ENCODE measurements around the gene TBC1D3.
"Not testable (repeated sequence)": the region's sequence is repeated elsewhere in the genome, so short reads cannot be mapped to it uniquely, and the experiment has no call there.

TBC1D3 gene

DNA sequence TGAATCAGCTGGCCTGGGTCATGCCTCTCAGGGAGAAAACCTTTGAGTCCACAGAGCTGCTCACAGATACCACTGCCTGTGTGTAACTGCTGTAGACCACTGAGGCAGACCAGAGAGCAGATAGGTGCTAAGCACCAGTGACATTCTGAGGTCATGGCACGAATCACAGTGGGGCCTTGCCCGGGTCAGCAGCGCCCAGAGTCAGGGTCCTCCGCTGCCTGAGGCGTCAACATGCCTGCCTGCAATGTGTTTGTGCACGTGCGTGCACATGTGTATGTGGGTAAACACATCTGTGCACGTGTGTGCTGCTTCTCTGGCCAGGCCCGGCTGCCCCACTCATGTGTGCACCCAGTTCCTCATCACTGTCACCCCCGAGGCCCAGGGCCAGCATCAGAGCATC, at the start of gene TBC1D3:
TSS of gene TBC1D3 (minus strand) at position 101 of the 400 bp plus-strand sequence. CDS start 1,526 bp downstream, outside the sequence.
- H3K36me3 ChIP-seq (replicated peaks); H3K27me3 ChIP-seq (ENCODE audit: low read depth); in situ Hi-C loops (cut with MboI; ENCODE audit: low sequenced_read_pairs); DNase-seq (ENCODE audit: low spot score in 2 of 2); H3K4me3 ChIP-seq; H3K4me1 ChIP-seq; H3K9me3 ChIP-seq: not testable (repeated sequence)

- H3K9me3 ChIP-seq; DNase-seq (ENCODE audit: low spot score in 2 of 2); H3K4me1 ChIP-seq; H3K36me3 ChIP-seq (replicated peaks); H3K4me3 ChIP-seq; H3K27me3 ChIP-seq (ENCODE audit: low read depth); in situ Hi-C loops (cut with MboI; ENCODE audit: low sequenced_read_pairs): not testable (repeated sequence)
Observed at GRCh38 chr17:38232790-38233189, 40.4 kb upstream of the TBC1D3 start.

GRCh38 chr17:38225844-38226495, 33.6 kb upstream of the TBC1D3 start:
- H3K9me3 ChIP-seq; H3K36me3 ChIP-seq (replicated peaks); H3K4me3 ChIP-seq; H3K27me3 ChIP-seq (ENCODE audit: low read depth); in situ Hi-C loops (cut with MboI; ENCODE audit: low sequenced_read_pairs); DNase-seq (ENCODE audit: low spot score in 2 of 2); H3K4me1 ChIP-seq: not testable (repeated sequence)

- in situ Hi-C loops (cut with MboI; ENCODE audit: low sequenced_read_pairs), result not testable (repeated sequence)
Observed at GRCh38 chr17:38220867-38221266, 28.5 kb upstream of the TBC1D3 start.

GRCh38 chr17:38200271-38200670, 7.9 kb upstream of the TBC1D3 start:
- DNase-seq (ENCODE audit: low spot score in 2 of 2); H3K4me3 ChIP-seq; in situ Hi-C loops (cut with MboI; ENCODE audit: low sequenced_read_pairs); H3K27me3 ChIP-seq (ENCODE audit: low read depth); H3K36me3 ChIP-seq (replicated peaks); H3K9me3 ChIP-seq; H3K4me1 ChIP-seq: not testable (repeated sequence)

More at GRCh38 chr17:38220867-38221266, 28.5 kb upstream of the TBC1D3 start:
- H3K27me3 ChIP-seq (ENCODE audit: low read depth); DNase-seq (ENCODE audit: low spot score in 2 of 2); H3K36me3 ChIP-seq (replicated peaks); H3K4me3 ChIP-seq; H3K4me1 ChIP-seq; H3K9me3 ChIP-seq: not testable (repeated sequence)

DNA sequence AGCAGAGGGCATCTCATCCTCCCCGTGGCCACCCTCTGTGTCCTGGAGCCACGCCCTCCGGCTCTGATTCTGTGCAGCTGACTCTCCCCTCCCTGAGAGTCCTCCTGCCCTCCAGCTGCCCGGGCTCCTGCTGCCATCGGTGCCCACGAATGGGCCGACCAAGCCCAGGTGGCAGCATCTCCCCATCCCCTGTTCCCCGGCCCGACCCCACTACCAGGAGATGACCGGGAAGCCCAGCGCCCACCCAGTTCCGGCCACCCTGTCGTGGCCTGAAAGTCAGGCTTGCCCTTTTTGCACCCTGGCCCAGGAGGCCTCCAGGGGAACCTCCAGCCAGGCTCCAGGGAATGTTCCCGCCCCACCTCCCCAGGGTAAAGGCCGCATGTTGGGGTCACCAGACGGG, 57.5 kb downstream of the TBC1D3 start:
- H3K36me3 ChIP-seq (replicated peaks); H3K27me3 ChIP-seq (ENCODE audit: low read depth); H3K9me3 ChIP-seq; DNase-seq (ENCODE audit: low spot score in 2 of 2); H3K4me1 ChIP-seq; H3K4me3 ChIP-seq; in situ Hi-C loops (cut with MboI; ENCODE audit: low sequenced_read_pairs): not testable (repeated sequence)

Data from HAP-1 (cell line).